ENCODE data around the gene KMT5B. TPM values are rescaled to one million over a fixed set of nuclear protein-coding genes. Genes with fewer than 3 reads are reported as not detected.
"Not testable (repeated sequence)": the region's sequence is repeated elsewhere in the genome, so short reads cannot be mapped to it uniquely, and the experiment has no call there.

The KMT5B gene
- 41.5 TPM for total RNA-seq

DNA sequence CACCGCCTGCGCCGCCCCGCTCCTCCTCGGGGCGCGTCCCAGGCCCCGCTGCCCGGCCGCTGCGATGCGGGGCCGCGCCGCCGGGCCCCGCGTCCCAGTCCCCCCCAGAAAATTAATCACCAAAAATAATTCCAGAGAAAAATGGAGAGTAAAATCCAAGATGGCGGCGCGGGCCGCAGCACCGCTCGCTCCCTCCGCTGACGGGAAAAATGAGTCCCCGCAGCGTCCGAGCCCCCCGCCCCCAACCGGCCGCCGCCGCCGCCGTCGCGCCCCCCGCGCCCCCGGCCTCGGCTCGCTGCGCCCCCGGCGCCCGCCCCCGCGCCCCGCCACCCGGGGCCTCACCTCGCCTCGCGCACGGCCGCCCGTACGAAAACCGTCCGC, at the start of gene KMT5B:
Gene KMT5B (minus strand): TSS at position 162 of the 381 bp plus-strand sequence. CDS start 23,220 bp downstream, outside the sequence.
- DNase-seq = peak; percentile 35

DNA sequence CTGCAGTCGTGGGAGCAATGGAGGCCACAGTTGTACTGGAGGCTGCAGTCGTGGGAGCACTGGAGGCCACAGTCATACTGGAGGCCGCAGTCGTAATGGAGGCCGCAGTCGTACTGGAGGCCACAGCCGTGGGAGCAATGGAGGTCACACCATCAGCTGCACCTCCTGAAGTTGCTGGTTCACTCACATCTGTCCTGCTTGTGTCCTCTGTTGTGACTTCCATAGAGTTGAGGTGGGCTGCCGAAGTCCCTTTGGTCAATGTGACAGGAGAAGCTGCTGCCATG, 49.4 kb upstream of the KMT5B start:
- no peak for DNase-seq

DNA sequence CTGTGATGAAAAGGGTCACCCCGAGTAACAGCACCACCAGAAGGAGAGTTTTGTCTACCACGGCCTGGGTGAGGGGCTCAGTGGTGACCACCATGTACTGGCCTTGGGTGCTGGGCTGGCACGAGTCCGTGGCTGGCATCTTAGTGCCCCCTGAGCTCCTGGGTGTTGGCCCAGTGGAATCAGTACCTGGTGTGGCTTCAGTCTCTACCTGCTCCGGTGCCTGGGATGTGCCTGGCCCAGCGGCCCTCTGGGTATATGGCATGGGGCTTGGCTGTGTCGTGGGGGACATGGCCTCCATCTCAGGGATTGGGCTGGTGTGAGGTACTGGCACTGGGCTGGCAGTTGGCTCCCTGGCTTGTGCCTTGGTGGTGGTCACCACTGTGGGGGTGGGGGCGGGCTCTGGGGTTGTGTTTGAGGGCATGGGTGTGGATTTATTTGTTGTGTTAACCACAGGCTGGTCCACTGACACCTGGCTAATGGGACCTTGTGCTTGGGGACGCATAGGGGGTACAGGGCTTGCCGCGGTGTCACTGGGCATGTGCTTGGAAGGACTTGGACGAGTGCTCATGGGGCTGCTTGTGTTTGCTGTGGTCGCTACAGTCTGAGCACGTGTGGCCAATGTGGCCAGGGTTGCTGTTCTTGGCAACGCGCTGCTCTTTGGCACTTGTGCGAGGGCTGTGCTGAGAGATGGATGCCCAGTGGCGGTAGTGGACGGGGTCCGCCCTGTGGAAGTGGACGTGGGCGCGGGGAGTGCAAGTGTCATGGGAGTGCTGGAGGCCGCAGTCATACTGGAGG, 48.9 kb upstream of the KMT5B start:
- no peak for DNase-seq

DNA sequence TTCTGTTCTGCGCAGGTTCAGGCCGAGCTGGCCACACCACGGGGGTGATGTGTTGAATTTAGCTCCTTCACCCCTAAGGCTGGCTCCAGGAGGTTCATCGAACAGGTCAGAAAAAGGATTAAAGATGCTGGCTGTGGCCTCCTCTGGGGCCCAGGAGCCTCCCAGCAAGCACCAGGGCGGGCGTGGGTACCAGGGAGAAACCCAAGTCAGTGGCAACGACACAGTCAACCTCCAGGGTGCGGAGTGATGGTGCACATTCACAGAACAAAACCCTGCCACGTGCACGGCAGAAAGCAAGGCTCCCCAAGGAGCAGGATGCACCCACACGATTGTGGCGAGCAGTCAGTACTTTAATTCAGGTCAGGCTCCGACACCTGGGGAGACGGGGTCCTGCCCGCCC, 47.9 kb upstream of the KMT5B start:
- no peak for DNase-seq

DNA sequence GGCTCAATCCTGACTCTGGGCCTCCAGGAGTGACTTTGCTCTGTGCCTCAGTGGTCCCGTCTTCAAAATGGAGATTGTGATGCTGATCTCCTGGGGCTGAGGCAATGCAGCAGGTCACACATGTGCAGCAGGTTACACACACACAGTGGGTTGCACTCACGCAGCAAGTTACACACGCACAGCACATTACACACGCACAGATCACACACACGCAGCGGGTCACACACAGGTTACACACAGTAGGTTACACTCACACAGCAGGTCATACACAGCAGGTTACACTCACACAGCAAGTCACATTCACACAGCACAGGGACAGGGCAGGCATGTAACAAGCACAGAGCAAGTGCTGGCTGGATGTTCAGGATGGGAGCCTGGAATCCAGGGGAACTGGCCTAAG, 47.4 kb upstream of the KMT5B start:
- DNase-seq = no peak

DNA sequence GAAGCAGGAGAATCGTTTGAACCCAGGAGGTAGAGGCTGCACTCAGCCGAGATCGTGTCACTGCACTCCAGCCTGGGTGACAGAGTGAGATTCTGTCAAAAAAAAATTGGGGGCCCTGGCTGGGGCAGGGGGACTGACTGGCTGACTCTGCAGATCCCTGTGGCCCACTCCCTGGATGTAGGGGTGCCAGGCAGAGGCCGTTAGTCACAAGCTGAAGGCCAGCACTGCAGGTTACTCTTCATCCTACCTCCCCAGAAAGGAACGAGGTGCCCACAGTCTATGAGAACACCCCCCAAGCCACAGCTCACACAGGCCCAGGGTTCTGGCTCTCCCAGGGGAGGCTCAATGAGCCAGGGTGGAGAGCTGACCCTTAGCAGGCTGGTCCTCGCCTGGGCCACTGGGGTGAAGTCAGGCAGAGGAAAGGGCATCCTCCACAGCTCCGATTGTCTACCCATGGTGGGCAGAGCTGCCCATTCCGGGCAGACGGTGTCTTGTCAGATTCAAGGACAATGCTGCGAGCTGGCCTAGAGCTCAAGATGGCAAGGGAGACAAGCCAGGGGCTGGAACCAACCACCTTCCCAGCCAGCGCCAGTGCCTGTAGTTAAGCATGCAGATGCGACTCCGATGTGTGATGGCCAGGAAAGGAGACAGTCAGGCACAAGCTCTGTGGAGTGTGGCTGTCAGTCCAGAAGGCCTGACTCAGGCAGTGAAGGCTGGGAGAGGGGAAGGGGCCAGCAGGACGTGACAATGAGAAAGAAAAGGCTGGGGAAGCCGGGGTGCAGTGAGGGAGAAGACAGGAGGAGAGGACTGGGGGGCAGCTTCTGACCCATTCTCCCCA, 46.2 kb upstream of the KMT5B start:
- no peak for DNase-seq

DNA sequence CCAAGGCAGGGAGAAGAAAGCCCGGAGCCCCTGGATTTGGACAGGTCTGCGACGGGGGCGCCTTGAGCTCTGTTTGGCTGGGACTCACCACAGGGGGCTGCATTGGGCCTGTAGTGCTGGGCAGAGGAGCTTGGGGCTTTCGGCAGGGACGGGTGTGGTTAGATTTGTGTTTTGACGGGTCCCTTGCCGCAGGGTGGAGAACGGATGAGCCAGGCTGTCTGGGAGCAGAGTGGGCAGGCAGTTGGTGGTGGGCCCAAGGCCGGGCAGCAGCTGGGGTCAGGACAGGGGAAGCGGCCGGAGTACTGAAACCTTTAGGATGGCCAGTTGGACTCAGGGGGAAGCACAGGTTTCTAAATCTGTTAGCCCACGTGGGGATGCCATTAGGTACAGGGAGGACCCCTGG, 45.3 kb upstream of the KMT5B start:
- no peak for DNase-seq

DNA sequence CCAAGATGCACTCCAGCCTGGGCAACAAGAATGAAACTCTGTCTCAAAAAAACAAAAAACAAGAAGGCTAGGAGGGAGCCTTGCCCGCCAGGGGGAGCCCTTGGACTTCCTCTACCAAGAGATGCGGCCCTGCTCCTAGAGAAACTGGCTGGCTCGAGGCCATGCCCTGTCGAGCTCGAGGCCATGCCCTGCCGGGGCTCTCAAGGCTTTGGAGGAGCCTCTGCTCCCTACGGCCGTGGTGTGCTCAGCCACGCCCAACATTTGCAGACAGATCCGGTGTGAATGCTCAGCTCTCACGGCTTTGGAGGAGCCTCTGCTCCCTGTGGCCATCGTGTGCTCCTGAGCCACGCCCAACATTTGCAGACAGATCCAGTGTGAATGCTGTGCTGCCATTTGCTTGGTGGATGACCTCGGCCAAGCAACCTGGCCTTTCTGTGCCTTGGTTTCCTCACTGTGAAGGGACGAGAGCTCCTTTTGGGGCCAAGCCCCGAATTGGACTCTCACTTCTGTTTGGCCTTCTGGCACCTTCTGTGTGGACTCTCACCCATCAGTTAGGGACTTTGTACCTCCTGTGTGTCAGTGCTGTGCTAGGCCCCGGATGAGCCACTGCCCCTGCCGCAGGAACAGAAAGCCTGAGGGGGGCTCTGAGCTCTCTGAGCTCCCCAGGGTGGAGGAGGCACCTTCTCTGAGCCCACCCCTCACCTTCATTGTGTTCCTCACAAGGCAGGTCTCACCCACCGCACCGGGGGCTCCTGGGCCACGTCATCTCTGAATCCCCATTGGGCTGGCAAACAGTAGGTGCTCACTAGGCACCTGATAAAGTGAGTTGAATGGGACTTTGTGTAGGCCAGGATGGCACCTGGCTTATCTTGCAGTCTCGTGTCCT, 44.6 kb upstream of the KMT5B start:
- DNase-seq = peak; percentile 69

DNA sequence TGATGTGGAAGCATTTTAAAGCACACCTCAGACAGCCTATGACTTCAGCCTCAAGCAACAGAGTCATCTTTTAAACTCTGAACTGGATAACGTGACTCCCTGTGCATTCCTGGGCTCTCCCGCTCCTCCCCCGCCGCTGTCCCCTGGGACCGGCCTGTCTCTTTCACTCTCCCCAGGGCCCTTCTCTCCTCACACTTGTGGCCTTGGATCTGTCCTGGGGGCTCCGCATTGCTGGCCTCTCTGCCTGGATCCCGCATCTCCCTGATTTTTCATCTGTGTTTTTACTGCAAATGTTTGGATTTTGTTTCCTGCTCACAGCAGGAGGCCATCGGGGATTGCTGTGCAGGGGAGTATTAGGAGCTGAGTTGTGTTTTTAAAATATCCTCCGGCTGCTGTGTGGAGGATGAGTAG, 43.2 kb upstream of the KMT5B start:
- DNase-seq = no peak

DNA sequence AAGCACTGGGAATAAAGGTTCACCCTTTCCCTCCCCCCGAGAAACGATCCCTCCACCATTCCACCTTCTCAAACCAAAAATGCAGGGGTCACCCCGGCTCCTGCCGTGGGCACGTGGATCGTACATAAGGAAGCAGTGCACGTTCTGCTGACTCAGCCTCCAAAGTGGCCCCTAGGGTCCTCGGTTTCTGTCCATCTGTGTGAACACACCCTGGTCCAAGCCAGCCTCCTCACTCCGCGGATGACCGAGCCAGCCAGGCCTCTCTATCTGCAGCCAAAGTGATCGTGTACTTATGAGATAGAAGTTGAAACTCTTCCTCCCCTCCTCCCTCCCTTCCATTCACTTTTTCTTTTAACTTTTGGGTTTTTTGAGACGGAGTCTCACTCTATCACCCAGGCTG, 42.4 kb upstream of the KMT5B start:
- no peak for DNase-seq

DNA sequence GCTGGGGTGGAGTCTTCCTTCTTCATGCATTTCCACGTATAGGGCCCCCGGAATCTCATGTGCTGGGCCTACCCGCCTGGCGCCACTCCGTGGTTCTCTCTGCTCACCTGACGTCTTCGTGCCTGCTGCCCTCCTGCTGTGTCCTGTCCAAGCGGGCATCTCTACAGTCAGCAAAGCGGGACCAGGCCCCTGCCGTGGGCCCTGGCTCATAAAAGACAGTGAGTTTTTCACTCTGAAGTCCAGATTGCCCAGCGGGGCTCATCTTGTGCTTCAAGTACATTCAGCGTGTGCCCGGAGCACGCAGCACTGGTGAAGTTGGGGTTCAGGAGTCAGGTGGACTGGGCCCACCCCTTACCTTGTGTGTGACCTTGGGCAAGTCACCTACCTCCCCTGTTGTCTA, 41.3 kb upstream of the KMT5B start:
- no peak for DNase-seq

DNA sequence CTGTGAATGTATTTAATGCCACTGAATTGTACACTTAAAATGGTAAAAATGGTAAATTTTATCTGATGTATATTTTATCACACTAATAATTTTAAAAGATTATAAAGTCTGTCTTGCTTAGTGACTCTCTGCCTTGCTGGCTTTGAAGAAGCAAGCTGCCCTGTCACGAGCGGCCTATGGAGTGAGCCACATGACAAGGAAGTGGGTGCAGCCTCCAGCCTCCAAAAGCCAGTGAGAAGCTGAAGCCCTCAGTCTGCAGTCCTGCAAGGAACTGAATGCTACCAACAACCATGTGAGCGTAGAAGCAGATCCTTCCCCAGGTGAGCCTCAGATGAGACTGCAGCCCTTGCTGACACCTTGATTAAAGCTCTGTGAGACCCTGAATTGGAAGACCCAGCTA, 38.7 kb upstream of the KMT5B start:
- DNase-seq = no peak

DNA sequence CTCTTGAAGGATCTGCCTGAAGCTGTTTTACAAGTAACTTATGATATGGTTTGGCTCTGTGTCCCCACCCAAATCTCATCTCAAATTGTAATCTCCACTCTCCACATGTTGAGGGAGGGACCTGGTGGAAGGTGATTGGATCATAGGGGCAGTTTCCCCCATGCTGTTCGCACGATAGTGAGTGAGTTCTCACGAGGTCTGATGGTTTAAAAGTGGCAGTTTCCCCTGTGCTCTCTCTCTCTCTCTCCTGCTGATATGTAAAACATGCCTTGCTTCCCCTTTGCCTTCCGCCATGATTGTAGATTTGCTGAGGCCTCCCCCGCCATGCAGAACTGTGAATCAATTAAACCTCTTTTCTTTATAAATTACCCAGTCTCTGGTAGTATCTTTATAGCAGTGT, 31.8 kb upstream of the KMT5B start:
- not testable (repeated sequence) for DNase-seq

DNA sequence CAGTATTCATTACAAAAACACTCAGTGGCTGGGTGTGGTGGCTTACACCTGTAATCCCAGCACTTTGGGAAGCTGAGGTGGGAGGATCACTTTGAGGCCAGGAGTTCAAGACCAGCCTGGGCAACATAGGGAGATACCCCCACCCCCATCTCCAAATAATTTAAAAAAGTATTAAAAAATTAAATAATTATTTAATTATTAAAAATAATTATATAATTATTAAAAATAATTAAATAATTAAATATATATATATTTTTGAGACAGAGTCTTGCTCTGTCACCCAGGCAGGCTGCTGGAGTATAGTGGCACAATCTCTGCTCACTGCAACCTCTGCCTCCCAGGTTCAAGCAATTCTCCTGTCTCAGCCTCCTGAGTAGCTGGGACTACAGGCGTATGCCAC, 30.8 kb upstream of the KMT5B start:
- not testable (repeated sequence) for DNase-seq

DNA sequence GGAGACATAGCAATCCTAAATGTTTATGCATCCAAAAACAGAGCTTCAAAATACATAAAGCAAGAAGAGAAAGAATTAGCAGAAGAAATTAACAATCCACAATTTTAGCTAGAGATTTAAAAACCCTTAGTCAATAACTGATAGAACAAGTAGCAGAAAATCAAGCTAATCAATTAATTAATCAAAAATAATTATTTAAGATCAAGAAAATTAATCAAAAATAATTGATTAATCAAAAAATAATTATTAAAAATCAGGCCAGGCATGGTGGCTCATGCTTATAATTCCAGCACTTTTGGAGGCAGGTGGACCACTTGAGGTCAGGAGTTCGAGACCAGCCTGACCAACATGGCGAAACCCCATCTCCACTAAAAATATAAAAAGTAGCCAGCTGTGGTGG, 29.5 kb upstream of the KMT5B start:
- DNase-seq = no peak

DNA sequence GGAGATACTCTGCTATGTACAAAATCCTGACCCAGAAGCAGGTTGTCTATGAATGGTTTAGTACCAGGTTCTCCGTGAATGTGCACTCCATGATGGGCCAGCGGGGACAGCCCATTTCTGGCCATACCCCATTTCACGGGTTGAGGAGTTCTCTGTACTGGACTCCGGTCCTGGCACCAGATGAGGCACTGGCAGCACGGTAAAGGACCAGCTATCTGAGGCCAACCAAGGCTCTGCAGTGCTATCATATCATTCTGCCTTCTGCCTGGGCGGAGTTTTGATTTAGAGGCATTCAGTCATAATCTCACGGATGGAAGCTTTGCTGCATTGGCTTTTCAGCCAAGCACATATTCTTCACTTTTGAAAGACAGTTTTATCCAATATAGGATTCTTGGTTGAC, 18.5 kb upstream of the KMT5B start:
- no peak for DNase-seq

DNA sequence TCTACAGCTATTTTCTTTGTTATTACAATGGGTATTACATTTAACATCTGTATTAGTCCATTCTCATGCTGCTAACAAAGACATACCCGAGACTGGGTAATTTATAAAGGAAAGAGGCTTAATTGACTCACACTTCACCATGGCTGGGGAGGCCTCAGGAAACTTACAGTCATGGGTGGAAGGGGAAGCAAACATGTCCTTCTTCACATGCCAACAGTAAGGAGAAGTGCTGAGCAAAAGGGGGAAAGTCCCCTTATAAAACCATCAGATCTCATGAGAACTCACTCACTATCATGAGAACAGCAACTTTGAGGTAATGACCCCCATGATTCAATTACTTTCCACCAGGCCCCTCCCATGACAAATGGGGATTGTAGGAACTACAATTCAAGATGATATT, 16.5 kb upstream of the KMT5B start:
- no peak for DNase-seq

DNA sequence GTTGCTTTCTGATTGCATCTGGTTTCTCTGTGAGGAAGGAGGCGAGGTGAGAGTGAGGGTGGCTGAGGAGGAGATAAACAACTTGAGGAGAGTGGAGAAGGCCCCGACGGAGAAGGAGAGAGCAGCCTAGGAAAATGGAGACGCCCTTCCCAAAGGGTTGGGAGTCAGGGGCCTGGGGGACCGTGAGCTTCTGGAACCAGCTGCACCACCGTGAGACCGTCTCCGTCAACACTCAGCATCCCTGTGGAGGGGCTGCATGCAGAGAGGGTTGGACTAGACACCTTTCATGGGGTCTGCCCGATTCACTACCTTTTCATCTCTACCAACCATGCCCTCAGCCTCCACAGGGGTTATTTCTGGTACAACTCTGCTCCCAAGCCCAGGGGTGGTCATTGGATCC, 13.3 kb upstream of the KMT5B start:
- no peak for DNase-seq

DNA sequence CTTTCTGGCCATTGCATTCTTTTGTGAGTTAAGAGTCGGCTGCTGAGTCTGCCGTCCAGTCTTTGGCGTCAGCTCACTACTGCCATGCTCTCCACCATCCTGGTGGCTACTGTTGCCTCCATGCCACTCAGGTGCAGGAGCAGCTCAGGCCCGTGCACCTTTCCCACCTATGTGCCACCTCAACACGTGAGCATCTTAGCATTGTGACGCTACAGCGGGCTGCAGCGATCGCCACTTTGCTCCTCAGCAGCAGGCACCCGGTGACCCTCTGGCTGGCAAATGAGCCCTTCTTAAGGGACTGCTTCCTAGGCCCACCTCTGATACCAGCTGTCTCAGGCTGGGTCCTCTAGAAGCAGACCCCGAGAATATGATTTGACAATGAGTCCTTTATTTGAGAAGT, 11.5 kb upstream of the KMT5B start:
- DNase-seq = no peak

DNA sequence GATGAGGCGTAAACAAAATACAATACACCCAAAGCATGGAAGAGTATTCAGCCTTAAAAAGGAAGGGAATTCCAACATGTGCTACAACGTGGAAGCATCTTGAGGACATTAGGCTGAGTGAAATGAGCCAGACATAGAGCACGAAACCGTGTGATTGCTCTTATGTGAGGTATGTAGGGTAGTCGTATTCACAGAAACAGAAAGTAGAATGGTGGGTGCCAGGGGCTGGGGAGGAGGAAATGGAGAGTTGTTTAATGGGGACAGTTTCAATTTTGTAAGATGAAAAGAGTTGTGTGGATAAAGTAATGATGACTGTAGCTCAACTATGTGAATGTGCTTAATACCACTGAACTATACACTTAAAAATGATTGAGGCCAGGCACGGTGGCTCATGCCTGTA, 10.2 kb upstream of the KMT5B start:
- no peak for DNase-seq

DNA sequence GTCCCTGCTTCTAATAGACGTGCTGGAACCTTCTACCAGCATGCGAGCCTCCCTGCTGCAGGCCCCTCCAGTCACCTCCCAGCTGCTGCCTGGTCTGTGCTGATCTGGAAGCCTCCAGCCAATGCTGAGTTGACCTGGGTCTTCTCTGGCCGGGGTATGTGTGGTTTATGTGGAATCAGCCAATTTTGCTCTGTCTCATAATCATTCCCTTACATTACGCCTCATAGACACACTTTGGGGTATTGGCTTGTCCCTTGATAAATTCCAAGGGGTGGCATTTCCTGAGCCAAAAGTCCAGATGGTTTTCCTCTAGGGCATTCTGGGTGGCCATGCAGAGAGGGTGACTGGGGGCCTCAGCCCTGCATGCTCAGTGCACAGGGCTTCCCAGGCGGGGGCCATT, 8.3 kb upstream of the KMT5B start:
- no peak for DNase-seq

DNA sequence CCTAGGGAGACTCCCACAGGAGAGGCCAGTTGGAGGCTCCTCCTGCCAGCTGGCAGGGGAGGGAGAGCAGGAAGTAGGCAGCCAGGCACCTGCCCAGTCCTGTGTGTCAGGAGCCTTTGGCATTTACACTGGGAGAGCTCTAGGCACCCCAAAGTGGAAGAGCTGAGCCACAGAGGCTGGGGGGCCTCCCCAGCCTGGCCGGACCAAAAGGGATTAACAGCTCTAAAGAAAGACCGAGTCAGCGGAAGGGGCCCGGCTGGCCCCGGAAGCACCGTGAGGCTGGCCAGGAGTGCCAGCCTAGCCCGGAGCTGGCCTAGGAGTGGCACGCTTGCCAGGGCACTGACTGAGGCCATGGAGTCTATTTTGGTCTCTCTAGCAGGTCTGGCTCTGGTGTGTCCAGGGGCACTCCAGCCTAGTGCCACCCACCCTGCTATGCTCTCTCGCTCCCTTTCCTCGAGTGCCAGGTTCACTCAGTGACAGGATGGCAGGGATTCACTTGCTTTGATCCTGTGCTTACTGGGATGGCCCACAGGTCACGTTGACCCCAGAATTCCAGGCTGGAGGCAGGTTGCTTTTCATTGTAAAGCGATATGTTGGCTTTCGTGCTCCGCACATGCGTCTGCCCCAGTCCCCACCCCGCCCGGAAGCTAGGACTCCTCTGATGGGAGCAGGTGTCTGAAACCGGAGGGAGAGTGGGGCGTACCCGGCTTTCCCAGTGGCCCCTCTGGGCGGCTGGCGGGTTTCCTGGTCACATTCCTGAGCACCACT, 3.3 kb upstream of the KMT5B start:
- DNase-seq = no peak
